ENCODE data around the gene BCAS4.

DNA sequence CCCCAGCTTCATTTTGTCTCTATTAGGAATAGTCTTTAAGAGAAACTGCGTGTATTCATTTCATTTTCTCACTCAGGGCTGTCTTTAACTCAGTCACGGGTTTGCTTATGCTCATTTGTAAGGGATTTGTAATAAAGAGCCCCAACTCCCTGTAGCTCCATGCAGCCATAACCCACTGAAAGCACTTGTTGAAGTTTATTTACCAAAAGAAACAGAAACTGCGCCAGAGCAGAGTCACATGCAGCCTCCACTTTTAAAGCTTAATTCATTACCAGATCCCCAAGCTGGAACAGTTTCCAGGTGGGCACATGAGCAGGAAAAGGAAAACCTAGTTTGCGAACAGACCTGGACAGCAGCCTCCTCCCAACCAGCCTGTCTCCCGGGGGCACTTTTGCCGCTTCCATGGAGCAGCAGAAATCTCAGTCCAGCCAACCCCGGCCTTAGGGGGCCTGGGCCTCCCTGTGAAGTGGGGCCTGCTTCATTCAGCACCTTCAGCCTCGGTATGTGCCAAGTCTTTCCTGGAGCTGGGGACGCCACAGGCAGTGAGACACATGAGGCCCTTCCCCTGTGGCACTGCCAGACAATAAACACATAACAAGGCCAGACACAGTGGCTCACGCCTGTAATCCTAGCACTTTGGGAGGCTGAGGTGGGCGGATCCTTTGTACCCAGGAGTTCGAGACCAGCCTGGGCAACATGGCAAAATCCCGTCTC is 4.5 kb downstream of the BCAS4 start:
- no peak for TF ChIP-seq GATA2 (IDR thresholded peaks at IDR 0.05; ENCODE audit: low read depth, low read length)
- no peak for TF ChIP-seq GATA3 (IDR thresholded peaks at IDR 0.05; ENCODE audit: low read depth, low read length)
